ENCODE results near the gene ISM1.

DNA sequence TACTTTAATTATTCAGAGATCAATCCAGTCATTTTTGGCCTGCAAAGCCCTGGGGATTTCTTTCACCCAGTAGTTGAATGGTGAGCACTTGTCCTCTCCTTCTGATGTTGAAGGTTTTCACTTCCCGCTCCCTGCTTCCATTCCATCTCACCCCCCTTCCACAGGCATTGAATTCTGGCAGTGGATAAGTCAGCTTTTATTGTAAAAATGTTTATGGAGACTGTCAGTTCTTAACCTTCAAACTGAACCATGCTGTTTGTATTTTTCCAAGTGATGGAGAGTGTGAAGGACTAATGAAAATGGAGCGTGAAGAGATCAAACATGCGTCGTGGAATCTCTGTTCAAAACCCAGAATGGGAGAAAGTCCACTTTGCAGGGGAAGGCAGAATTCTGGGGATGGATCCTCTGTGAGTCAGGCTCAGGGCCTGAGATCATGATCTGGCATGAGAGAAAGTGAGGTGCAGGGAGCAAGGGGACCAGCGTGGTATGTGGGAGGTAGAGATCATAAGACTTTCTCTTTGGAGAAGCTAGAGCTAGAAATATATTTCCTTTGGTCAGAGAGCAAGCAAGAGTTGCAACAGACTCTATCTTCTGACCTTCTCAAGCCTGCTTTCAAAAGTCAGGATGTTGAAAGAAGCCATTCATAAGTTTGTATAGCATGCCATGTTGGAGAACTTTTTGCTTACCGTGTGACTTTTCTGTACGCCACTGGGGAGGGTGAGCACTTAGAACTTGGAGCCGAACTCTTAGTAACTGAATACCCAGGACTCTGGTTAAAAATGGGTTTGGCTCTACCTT is 30.2 kb downstream of the ISM1 start:
- TF ChIP-seq, protein P1, sequence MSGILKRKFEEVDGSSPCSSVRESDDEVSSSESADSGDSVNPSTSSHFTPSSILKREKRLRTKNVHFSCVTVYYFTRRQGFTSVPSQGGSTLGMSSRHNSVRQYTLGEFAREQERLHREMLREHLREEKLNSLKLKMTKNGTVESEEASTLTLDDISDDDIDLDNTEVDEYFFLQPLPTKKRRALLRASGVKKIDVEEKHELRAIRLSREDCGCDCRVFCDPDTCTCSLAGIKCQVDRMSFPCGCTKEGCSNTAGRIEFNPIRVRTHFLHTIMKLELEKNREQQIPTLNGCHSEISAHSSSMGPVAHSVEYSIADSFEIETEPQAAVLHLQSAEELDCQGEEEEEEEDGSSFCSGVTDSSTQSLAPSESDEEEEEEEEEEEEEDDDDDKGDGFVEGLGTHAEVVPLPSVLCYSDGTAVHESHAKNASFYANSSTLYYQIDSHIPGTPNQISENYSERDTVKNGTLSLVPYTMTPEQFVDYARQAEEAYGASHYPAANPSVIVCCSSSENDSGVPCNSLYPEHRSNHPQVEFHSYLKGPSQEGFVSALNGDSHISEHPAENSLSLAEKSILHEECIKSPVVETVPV (CRISPR knock-in tag; IDR thresholded peaks at IDR 0.05), result no peak
- TF ChIP-seq ESRRG (CRISPR knock-in tag; IDR thresholded peaks at IDR 0.05) (no peak), PATZ1 (CRISPR knock-in tag; IDR thresholded peaks at IDR 0.05; ENCODE audit: borderline replicate concordance) (no peak), ARNTL (CRISPR knock-in tag; IDR thresholded peaks at IDR 0.05; ENCODE audit: borderline replicate concordance, low read depth) (no peak), OSR1 (CRISPR knock-in tag; IDR thresholded peaks at IDR 0.05) (no peak), CSDC2 (CRISPR knock-in tag; IDR thresholded peaks at IDR 0.05) (no peak), ZFP30 (CRISPR knock-in tag; IDR thresholded peaks at IDR 0.05) (no peak), ZFP3 (CRISPR knock-in tag; IDR thresholded peaks at IDR 0.05) (no peak)
- TF ChIP-seq, protein P2, sequence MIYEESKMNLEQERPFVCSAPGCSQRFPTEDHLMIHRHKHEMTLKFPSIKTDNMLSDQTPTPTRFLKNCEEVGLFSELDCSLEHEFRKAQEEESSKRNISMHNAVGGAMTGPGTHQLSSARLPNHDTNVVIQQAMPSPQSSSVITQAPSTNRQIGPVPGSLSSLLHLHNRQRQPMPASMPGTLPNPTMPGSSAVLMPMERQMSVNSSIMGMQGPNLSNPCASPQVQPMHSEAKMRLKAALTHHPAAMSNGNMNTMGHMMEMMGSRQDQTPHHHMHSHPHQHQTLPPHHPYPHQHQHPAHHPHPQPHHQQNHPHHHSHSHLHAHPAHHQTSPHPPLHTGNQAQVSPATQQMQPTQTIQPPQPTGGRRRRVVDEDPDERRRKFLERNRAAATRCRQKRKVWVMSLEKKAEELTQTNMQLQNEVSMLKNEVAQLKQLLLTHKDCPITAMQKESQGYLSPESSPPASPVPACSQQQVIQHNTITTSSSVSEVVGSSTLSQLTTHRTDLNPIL (CRISPR knock-in tag; IDR thresholded peaks at IDR 0.05; ENCODE audit: low read depth), result no peak
